Endometrial microvascular endothelial cells (primary cell): ENCODE results near the gene ACKR1. TPM values are rescaled to one million over a fixed set of nuclear protein-coding genes. Genes with fewer than 3 reads are reported as not detected.

Experiments used
- in situ Hi-C: cut with HindIII; loops from 2 replicates; pipeline ENCODE4 v1.10.0; 2017; ENCODE audit warnings: low sequenced_read_pairs, low pct_unique_long_range_greater_than_20kb; ENCODE audit errors: inconsistent ontology term
- total RNA-seq: library from RNA; depleted of rRNA; stranded (reverse); fragments of >200 nt; gene quantifications from one replicate; pipeline ENCODE4 v1.2.3, GENCODE V29; 2015; ENCODE audit errors: inconsistent ontology term

ACKR1 gene
- total RNA-seq, 1 donor from 2014 or later: not detected

- in situ Hi-C loops: no loop called here
Measured at GRCh38 chr1:159211331-159212136, 6.9 kb downstream of the ACKR1 start.

GRCh38 chr1:159212596-159212995, 7.9 kb downstream of the ACKR1 start:
- in situ Hi-C loops: no loop called here

GRCh38 chr1:159214149-159214760, 9.6 kb downstream of the ACKR1 start:
- in situ Hi-C loops: no loop called here

- in situ Hi-C loops: no loop called here
Measured at GRCh38 chr1:159218649-159219636, 14.3 kb downstream of the ACKR1 start.

- in situ Hi-C loops: no loop called here
Measured at GRCh38 chr1:159222075-159222865, 17.6 kb downstream of the ACKR1 start.

DNA sequence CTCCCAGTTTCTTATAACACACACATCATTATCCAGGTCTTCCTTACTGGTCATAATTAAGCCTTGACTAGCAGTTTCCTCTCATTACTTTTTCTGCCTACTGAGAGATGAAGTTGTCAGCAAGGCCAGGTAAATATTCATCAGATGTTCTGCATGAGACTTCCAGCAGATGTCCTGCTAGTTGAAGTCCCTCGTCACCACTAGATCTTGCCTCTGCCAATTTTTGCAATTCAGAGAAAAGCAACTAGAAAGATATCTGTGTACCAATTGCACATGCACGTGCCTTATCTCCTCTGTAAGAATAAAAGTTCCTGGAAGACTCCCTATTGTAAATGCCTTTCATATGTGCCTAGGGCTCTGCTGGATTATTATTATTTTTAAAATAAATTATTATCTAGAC, 18.3 kb downstream of the ACKR1 start:
- in situ Hi-C loops: no loop called here

- in situ Hi-C loops: no loop called here
Measured at GRCh38 chr1:159228554-159228953, 23.9 kb downstream of the ACKR1 start.

GRCh38 chr1:159229260-159229885, 24.7 kb downstream of the ACKR1 start:
- in situ Hi-C loops: no loop called here

DNA sequence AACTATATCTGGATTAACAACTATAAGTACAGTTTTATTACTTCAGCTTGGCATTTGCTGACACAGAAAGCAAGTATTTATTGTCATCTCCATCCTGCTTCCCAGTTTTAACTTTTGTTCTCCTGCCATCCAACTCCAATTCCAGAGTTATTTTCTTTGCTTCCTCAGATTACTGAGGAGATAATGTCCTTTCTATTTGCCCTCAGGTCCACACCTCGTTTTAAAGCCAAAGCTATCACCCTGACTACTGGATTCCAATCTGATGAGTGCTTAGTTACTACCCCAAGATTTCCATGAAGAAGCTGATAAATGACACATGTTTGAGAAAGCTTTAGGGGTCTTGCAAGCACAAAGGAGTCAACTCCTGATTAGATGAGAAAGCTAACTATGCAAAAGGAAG, 25.2 kb downstream of the ACKR1 start:
- in situ Hi-C loops: no loop called here

DNA sequence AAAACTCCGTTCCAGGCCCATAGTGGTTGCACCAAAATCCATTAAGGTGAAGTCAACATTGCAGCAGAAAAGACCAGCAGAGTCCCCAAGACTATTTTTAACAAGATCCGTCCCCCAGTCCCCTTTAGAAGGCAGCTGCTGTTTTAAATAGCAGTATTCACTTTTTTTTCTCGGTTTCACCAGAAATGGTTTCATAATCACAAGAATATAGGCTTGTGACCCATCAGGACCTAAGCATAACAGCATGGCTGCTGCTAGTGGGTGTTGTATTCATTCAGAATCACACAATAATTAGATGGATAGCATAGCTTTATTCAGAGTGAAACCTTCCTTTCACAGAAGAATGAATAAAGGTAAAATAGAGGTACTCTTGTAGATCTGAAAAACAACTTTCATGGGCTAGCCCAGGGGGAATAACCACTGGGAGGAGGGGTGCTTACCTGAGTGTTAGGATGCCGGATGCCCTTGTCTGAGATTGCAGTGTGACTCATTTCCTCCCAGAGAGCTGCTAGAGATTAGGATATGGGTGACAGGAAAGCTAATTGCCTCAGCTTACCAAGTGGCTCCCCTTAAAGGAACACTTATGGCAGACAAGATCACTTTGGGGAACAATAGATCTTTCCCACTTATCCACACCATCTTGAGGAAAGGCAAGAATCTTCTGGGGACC, 35.0 kb downstream of the ACKR1 start:
- in situ Hi-C loops: no loop called here

- in situ Hi-C loops: no loop called here
Measured at GRCh38 chr1:159247266-159247665, 42.6 kb downstream of the ACKR1 start.

DNA sequence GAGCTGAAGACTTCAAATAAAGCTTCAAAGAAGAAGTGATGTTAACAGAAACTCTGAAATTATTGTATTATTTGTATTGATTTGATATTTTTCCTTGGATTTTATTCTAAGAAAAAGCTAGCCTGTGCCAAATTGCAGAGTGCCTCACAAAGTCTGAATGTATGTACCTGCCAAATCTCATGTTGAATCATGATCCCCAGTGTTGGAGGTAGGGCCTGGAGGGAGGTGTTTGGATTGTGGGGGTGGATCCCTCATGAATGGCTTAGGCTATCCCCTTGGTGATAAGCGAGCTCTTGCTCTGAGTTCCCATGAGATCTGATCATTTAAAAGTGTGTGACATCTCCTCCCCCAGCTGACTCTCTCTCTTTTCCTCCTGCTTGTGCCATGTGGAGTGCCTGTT, 43.6 kb downstream of the ACKR1 start:
- in situ Hi-C loops: no loop called here

- in situ Hi-C loops: no loop called here
Measured at GRCh38 chr1:159250638-159251216, 46.1 kb downstream of the ACKR1 start.

Other genes with a start within 250 kb of the ACKR1 start
- 141 TPM for gene IFI16, start 195.0 kb upstream of the ACKR1 start, total RNA-seq
- gene AIM2, start 128.1 kb upstream of the ACKR1 start, total RNA-seq: not detected
- gene CADM3, start 33.3 kb upstream of the ACKR1 start, total RNA-seq: 1.2 TPM
- gene FCER1A, start 97.5 kb downstream of the ACKR1 start, total RNA-seq: not detected
- gene OR10J4, start 227.3 kb downstream of the ACKR1 start, total RNA-seq: not detected
- not detected for gene OR10J1, start 234.8 kb downstream of the ACKR1 start, total RNA-seq